ENCODE data around the gene NTNG1. TPM values are rescaled to one million over a fixed set of nuclear protein-coding genes. Genes with fewer than 3 reads are reported as not detected.
A peak's percentile ranks its signal among the peaks of the same experiment; 100 is the strongest.

Gene NTNG1
- total RNA-seq, 2 donors from 2014 or later, result not detected

DNA sequence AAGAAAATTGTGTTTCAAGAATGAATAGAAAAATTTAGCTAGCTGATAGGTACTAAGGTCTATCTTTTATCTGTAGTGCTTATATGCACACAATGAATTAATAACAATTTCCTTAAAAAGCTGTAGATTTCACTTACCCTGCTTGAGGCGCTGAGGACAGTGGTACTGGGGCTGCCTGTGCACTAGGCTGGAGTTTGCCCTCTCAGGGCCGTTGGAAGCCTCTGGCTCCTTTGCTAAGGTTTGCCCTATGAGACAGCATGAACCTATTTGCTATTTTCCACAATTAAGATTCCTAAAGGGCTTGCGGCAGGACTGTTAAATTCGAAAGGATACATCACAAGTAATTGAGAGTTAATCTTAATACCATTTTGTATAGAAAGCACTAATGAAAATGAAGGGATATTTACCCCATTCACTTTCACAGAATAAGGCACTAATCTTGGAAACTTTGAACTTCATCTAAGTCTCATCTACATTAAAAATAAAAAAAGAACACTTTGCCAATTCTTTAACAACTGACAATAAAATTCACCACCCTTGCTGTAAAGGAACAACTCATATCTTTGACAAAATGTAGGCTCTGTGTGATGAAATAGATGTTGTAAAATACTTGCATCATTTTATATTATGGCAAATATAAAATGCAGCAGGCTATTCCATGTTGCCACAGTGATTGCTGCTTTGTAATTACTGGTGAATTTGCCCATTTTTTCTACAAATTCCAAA, 293.0 kb downstream of the NTNG1 start:
- H3K9me3 ChIP-seq (ENCODE audit: control insufficient read depth, low read length, poor library complexity, severe bottlenecking), result no peaks in the 10 kb centered on the region
- Mint-ChIP-seq H3K27ac (no peak overlapping the region), H3K4me3 (no peak overlapping the region), H3K36me3 (ENCODE audit: low read depth) (no peaks in the 10 kb centered on the region), H3K27me3 (peaks cover 17% of the 10 kb centered on the region), H3K4me1 (peaks cover 3% of the 10 kb centered on the region)
- ATAC-seq, result no peak
- DNase-seq, result no peak

DNA sequence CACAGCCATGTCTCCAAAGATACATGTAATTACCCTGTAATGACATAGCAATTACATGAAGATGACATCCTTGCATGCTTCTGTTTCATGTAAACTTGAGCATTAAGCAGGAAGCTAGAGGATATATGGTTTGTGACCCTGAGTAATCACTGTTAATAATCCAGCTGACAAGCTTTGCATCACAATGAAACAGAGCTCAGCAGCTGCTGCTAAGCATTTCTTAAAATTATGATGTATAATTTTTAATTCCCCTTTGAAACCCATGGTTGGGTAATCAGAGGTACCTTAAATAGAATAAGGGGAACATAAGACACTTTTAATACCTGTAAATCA, 293.5 kb downstream of the NTNG1 start:
- no peak overlapping the region for H3K4me3 Mint-ChIP-seq
- no peak overlapping the region for H3K27ac Mint-ChIP-seq
- H3K27me3 Mint-ChIP-seq, result peaks cover 18% of the 10 kb centered on the region
- H3K9me3 ChIP-seq (ENCODE audit: control insufficient read depth, low read length, poor library complexity, severe bottlenecking), result no peaks in the 10 kb centered on the region
- peaks cover 3% of the 10 kb centered on the region for H3K4me1 Mint-ChIP-seq
- no peaks in the 10 kb centered on the region for H3K36me3 Mint-ChIP-seq (ENCODE audit: low read depth)
- no peak for DNase-seq
- ATAC-seq, result peak; percentile 41

DNA sequence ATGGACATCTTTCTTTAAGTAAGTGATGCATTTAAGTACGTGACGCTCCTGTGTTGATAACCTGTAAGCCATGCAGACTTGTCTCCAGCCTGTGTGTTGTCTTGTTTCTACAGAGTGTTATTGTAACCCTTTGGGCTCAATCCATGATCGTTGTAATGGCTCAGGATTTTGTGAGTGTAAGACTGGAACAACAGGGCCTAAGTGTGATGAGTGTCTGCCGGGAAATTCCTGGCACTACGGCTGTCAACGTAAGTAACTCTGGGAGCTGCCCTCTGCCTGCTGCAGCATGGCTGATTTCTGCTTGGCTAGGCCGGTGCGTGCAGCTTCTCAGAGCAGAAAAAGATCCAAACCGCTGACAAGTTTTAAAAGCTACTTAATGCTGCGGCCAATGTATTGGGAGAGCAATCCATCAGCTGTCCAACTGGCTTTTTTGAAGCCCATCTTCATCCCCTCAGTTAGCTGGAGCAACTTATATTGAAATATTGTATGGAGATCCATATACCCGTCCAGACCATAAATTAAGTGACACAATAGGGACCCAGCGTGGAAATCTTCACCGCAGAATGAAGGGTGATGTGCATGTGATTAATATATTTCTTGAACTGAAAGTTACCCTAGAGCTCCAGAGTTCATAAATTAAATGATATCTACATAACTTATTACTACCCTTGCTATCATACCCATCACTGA, 295.9 kb downstream of the NTNG1 start:
- DNase-seq (no peak), ATAC-seq (no peak)
- Mint-ChIP-seq H3K4me3 (no peak overlapping the region), H3K27me3 (peaks cover 21% of the 10 kb centered on the region), H3K27ac (no peak overlapping the region), H3K36me3 (ENCODE audit: low read depth) (no peaks in the 10 kb centered on the region), H3K4me1 (no peaks in the 10 kb centered on the region)
- no peaks in the 10 kb centered on the region for H3K9me3 ChIP-seq (ENCODE audit: control insufficient read depth, low read length, poor library complexity, severe bottlenecking)

DNA sequence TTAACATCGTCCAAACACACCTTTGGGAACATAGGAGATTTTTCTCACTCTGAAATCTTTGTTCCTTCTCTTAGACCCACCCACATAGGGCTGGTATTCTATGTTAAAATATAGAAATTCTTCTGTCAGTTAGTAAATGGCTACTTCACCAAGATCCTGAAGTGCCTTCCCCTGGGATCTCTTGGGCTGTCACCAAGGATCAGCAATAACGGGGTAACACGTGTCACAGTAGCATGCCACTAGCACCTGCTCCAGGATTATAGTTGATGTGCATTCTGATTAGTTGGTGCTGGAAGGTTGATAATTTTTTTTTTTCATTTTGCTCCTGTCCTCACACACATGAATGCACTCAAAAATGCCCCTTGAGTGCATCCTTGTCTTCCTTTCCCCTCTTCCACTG, 298.7 kb downstream of the NTNG1 start:
- no peaks in the 10 kb centered on the region for H3K9me3 ChIP-seq (ENCODE audit: control insufficient read depth, low read length, poor library complexity, severe bottlenecking)
- DNase-seq (no peak), ATAC-seq (no peak)
- Mint-ChIP-seq H3K4me1 (no peaks in the 10 kb centered on the region), H3K27me3 (peaks cover 21% of the 10 kb centered on the region), H3K36me3 (ENCODE audit: low read depth) (no peaks in the 10 kb centered on the region), H3K27ac (no peak overlapping the region), H3K4me3 (no peak overlapping the region)

DNA sequence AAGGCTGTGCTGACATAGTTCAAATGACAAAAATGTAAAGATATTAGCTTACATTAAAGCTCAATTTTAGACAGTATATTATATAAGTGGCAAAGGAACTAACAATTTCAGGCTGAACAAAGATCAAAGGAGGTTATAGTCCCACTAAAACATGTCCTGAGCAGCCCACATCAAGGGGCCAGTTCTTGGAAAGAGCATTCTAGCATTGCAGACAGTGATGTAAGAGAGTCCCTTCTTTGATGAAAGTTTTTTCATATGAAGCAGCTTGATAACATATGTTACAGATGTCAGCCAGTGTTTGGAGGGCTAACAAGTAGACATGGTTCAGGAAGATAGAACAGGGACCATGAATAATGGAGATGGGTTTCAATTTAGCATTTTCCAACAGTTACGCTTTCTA, 301.7 kb downstream of the NTNG1 start:
- ATAC-seq, result no peak
- peaks cover 29% of the 10 kb centered on the region for H3K27me3 Mint-ChIP-seq
- no peaks in the 10 kb centered on the region for H3K4me1 Mint-ChIP-seq
- H3K4me3 Mint-ChIP-seq, result no peak overlapping the region
- H3K27ac Mint-ChIP-seq, result no peak overlapping the region
- no peak for DNase-seq
- H3K9me3 ChIP-seq (ENCODE audit: control insufficient read depth, low read length, poor library complexity, severe bottlenecking), result no peaks in the 10 kb centered on the region
- H3K36me3 Mint-ChIP-seq (ENCODE audit: low read depth), result no peaks in the 10 kb centered on the region

DNA sequence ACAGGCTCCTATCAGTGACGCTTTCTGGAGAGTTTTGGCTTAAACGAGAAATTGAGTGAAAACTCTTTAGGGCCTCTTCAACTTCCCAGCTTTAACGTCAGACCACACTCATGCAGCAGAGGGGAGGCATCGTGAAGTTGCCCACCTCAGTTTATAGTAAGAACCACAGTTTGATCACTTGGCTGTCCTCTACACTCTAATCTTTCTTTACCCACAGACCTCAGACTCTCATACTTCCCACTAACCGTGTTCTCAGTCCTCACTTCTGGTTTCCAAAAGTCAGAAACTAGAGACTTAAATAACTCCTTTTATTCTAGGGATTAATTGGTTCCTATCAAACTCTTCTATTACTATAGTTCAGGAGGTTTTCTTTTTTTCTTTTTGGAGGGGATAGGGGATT, 302.2 kb downstream of the NTNG1 start:
- ATAC-seq, result no peak
- H3K9me3 ChIP-seq (ENCODE audit: control insufficient read depth, low read length, poor library complexity, severe bottlenecking), result no peaks in the 10 kb centered on the region
- no peaks in the 10 kb centered on the region for H3K4me1 Mint-ChIP-seq
- H3K27me3 Mint-ChIP-seq, result peaks cover 29% of the 10 kb centered on the region
- no peak for DNase-seq
- H3K27ac Mint-ChIP-seq, result no peak overlapping the region
- H3K36me3 Mint-ChIP-seq (ENCODE audit: low read depth), result no peaks in the 10 kb centered on the region
- no peak overlapping the region for H3K4me3 Mint-ChIP-seq

DNA sequence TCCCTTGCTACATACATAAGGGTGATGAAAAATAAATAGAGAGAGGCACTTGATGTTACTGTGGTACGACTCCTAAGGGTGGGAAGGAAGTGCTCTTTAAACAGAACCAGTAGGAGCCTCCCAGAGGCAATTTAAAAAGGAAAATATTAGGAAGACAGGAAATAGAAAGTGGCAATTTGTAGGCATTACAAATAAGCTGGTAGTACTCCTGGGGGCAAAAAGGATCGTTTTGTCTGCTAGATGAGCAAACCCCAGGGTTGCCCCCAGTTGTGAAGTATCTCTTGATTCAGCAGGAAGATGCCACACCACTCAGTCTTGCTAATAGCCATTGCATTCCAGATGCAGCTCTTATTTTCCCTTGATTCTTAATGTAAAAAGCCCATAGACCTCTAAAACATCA, 303.0 kb downstream of the NTNG1 start:
- DNase-seq (no peak), ATAC-seq (no peak)
- H3K36me3 Mint-ChIP-seq (ENCODE audit: low read depth), result no peaks in the 10 kb centered on the region
- no peaks in the 10 kb centered on the region for H3K9me3 ChIP-seq (ENCODE audit: control insufficient read depth, low read length, poor library complexity, severe bottlenecking)
- no peak overlapping the region for H3K4me3 Mint-ChIP-seq
- H3K4me1 Mint-ChIP-seq, result no peaks in the 10 kb centered on the region
- no peak overlapping the region for H3K27ac Mint-ChIP-seq
- H3K27me3 Mint-ChIP-seq, result peaks cover 27% of the 10 kb centered on the region

DNA sequence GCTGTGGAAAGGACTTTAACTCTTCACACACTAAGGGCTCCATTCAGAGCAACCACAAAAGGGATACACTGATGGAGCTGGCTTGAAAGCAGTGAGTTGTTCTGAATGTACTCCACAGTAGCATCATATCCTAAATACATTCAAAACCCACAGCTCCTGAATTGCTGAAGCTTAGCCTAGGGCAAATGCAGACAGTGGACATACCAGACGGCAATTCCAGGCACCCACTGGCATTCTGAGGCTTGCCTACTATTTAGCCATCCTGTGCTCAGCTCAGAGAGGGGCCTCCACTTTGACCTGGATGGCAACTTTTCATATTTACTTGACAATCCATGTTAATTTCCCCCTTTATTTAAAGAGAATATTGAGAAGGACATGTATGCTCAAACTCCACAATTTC, 303.5 kb downstream of the NTNG1 start:
- Mint-ChIP-seq H3K36me3 (ENCODE audit: low read depth) (no peaks in the 10 kb centered on the region), H3K27me3 (peaks cover 23% of the 10 kb centered on the region), H3K27ac (no peak overlapping the region), H3K4me3 (no peak overlapping the region), H3K4me1 (no peaks in the 10 kb centered on the region)
- H3K9me3 ChIP-seq (ENCODE audit: control insufficient read depth, low read length, poor library complexity, severe bottlenecking), result no peaks in the 10 kb centered on the region
- ATAC-seq (no peak), DNase-seq (no peak)

DNA sequence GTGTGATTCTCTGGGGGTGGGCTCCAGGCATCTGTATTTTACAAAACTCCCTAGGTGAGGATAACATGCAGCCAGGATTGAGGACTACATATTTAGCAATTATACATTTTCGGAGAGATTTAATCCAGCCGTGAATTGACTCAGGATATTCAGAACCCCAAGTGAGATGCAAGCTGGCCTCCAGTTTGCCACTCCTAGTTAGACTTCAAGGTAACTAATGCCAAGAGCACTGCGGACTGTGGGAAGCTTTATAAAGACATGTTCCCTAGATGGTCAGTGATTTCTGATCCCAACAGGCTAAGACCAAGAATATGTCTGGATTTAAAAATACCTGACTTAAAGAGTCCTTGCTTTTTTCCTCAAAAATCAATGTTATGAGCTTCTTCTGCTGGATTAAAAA, 308.5 kb downstream of the NTNG1 start:
- no peaks in the 10 kb centered on the region for H3K4me1 Mint-ChIP-seq
- H3K27me3 Mint-ChIP-seq, result peaks cover 8% of the 10 kb centered on the region
- no peak overlapping the region for H3K27ac Mint-ChIP-seq
- H3K36me3 Mint-ChIP-seq (ENCODE audit: low read depth), result no peaks in the 10 kb centered on the region
- H3K9me3 ChIP-seq (ENCODE audit: control insufficient read depth, low read length, poor library complexity, severe bottlenecking), result no peaks in the 10 kb centered on the region
- DNase-seq, result no peak
- ATAC-seq, result no peak
- H3K4me3 Mint-ChIP-seq, result no peak overlapping the region

DNA sequence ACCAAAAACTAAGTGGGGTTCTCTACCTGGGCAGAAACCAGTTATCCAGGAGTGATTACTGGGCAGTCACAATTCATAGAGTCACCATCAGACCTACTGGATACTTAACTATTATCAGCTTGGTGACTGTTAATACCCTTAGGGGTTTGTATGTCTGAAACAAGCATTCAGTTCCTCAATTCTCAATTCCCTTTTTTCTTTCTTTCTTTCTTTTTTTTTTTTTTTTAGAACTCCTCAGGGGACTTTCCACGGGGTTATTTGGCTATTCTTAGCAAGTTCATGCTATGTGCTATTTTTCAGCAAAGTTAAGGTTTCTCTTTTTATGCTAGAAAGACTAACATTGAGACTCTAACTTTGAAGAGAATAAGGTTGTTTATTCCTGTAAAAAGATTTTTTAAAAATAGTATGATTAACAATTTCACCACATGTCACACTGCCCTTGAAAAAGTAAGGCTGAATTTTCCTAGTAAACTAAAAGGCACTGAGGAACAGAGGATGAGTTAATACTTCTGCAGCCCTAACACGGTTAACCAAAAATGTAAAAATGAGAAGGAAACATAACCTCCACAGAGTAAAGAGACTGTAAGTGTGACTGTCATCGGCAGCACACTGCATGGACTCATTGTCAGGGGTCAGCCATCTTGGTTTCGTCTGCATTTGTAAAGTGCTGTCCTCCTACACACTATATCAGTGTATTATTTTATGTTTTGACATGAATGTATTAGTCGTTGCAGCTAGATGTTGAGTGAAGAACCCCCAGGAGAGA, 310.2 kb downstream of the NTNG1 start:
- Mint-ChIP-seq H3K4me3 (no peak overlapping the region), H3K27me3 (peaks cover 9% of the 10 kb centered on the region), H3K4me1 (no peaks in the 10 kb centered on the region), H3K27ac (no peak overlapping the region), H3K36me3 (ENCODE audit: low read depth) (no peaks in the 10 kb centered on the region)
- no peaks in the 10 kb centered on the region for H3K9me3 ChIP-seq (ENCODE audit: control insufficient read depth, low read length, poor library complexity, severe bottlenecking)
- ATAC-seq (peak; percentile 42), DNase-seq (no peak)

DNA sequence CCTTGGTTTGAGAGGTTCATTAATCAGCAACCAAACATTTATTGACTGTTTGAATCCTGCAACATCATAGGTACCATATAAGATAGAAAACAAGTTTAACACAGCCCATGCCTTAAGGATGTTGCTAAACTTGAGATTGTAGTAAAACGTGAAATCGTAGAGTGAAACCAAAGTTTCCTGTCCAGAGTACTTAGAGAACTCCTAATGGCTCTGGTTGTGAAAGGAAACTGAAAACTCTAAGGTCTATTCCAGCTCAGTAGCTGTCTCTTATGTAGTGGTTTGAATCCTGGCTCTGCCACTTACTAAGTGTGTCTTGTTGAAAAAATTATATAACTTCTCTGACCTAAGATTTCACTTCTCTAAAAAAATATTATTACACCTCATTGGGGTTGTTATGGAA, 310.9 kb downstream of the NTNG1 start:
- H3K9me3 ChIP-seq (ENCODE audit: control insufficient read depth, low read length, poor library complexity, severe bottlenecking), result no peaks in the 10 kb centered on the region
- no peak overlapping the region for H3K27ac Mint-ChIP-seq
- no peak overlapping the region for H3K4me3 Mint-ChIP-seq
- no peaks in the 10 kb centered on the region for H3K4me1 Mint-ChIP-seq
- H3K36me3 Mint-ChIP-seq (ENCODE audit: low read depth), result no peaks in the 10 kb centered on the region
- DNase-seq (no peak), ATAC-seq (no peak)
- H3K27me3 Mint-ChIP-seq, result peaks cover 7% of the 10 kb centered on the region

DNA sequence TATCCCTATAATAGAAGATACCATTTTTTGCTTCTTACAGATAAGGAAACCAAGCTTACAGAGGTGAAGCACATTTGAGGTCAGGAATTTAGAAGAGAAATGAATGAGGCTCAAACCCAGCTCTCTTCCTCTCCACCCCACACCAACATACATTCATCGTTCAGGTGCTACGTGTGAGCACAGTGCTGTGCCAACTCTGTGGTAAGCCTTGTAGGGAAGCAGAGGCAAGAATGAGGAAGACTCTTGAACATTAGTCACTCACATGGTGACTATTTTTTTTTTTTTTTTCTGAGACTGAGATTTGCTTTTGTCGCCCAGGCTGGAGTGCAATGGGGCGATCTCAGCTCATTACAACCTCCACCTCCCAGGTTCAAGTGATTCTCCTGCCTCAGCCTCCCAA, 314.0 kb downstream of the NTNG1 start:
- H3K36me3 Mint-ChIP-seq (ENCODE audit: low read depth), result no peaks in the 10 kb centered on the region

DNA sequence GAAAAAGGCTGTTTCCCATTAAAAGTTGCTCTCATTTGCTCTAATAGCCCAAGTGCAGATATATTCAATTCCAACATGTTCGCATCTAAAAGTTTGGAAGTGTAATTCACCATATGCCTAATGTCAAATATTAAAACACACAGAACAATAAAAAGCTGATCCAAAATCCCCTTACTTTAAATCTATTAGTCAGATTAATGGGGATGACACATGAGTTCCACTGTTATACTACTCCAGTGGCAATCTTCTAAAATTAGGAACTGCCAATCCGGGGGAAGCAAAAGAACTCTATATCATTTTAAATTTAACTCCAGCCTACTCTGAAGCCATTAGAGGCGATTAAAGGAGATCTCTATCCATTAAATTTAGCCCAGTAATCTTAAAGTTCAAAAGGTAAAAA, 317.1 kb downstream of the NTNG1 start:
- Mint-ChIP-seq H3K4me1 (no peaks in the 10 kb centered on the region), H3K27ac (no peak overlapping the region), H3K36me3 (ENCODE audit: low read depth) (peaks cover 2% of the 10 kb centered on the region), H3K4me3 (no peak overlapping the region), H3K27me3 (peaks cover 31% of the 10 kb centered on the region)
- ATAC-seq, result no peak
- DNase-seq, result no peak
- no peaks in the 10 kb centered on the region for H3K9me3 ChIP-seq (ENCODE audit: control insufficient read depth, low read length, poor library complexity, severe bottlenecking)

More for the DNA sequence above, 314.0 kb downstream of the NTNG1 start:
- Mint-ChIP-seq H3K4me3 (no peak overlapping the region), H3K4me1 (no peaks in the 10 kb centered on the region), H3K27ac (no peak overlapping the region), H3K27me3 (peaks cover 14% of the 10 kb centered on the region)
- ATAC-seq, result no peak
- DNase-seq, result no peak
- no peaks in the 10 kb centered on the region for H3K9me3 ChIP-seq (ENCODE audit: control insufficient read depth, low read length, poor library complexity, severe bottlenecking)
